Measurements from ENCODE around the gene NALCN.

The NALCN gene

GRCh38 chr13:101408992-101409656 lies 7.2 kb downstream of the NALCN start:
- TF ChIP-seq POLR2AphosphoS5 (IDR thresholded peaks at IDR 0.05; ENCODE audit: low read depth, low read length) (no peak), POLR2A (IDR thresholded peaks at IDR 0.05; ENCODE audit: low read depth, low read length) (no peak), TAF1 (IDR thresholded peaks at IDR 0.05; ENCODE audit: borderline replicate concordance, low read depth, low read length) (no peak)
- FAIRE-seq (no peak), DNase-seq (ENCODE audit: insufficient read length) (no peak)

- DNase-seq (ENCODE audit: insufficient read length) (no peak), FAIRE-seq (no peak)
- TF ChIP-seq TAF1 (IDR thresholded peaks at IDR 0.05; ENCODE audit: borderline replicate concordance, low read depth, low read length) = no peak
- no peak for TF ChIP-seq POLR2A (IDR thresholded peaks at IDR 0.05; ENCODE audit: low read depth, low read length)
- TF ChIP-seq POLR2AphosphoS5 (IDR thresholded peaks at IDR 0.05; ENCODE audit: low read depth, low read length) = no peak
Measured at GRCh38 chr13:101408154-101408553, 8.2 kb downstream of the NALCN start.

GRCh38 chr13:101406791-101407190 lies 9.5 kb downstream of the NALCN start:
- no peak for TF ChIP-seq POLR2AphosphoS5 (IDR thresholded peaks at IDR 0.05; ENCODE audit: low read depth, low read length)
- no peak for TF ChIP-seq TAF1 (IDR thresholded peaks at IDR 0.05; ENCODE audit: borderline replicate concordance, low read depth, low read length)
- no peak for TF ChIP-seq POLR2A (IDR thresholded peaks at IDR 0.05; ENCODE audit: low read depth, low read length)
- FAIRE-seq (no peak), DNase-seq (ENCODE audit: insufficient read length) (no peak)

- no peak for DNase-seq (ENCODE audit: insufficient read length)
- TF ChIP-seq POLR2AphosphoS5 (IDR thresholded peaks at IDR 0.05; ENCODE audit: low read depth, low read length) (no peak), TAF1 (IDR thresholded peaks at IDR 0.05; ENCODE audit: borderline replicate concordance, low read depth, low read length) (no peak), POLR2A (IDR thresholded peaks at IDR 0.05; ENCODE audit: low read depth, low read length) (no peak)
- no peak for FAIRE-seq
Measured at GRCh38 chr13:101401196-101401595, 15.1 kb downstream of the NALCN start.

GRCh38 chr13:101399365-101399764 lies 16.9 kb downstream of the NALCN start:
- FAIRE-seq = no peak
- DNase-seq (ENCODE audit: insufficient read length) = no peak
- TF ChIP-seq POLR2A (IDR thresholded peaks at IDR 0.05; ENCODE audit: low read depth, low read length) = no peak
- no peak for TF ChIP-seq POLR2AphosphoS5 (IDR thresholded peaks at IDR 0.05; ENCODE audit: low read depth, low read length)
- no peak for TF ChIP-seq TAF1 (IDR thresholded peaks at IDR 0.05; ENCODE audit: borderline replicate concordance, low read depth, low read length)

- DNase-seq (ENCODE audit: insufficient read length) (no peak), FAIRE-seq (no peak)
- TF ChIP-seq POLR2AphosphoS5 (IDR thresholded peaks at IDR 0.05; ENCODE audit: low read depth, low read length) (no peak), POLR2A (IDR thresholded peaks at IDR 0.05; ENCODE audit: low read depth, low read length) (no peak)
Measured at GRCh38 chr13:101398920-101399319, 17.4 kb downstream of the NALCN start.

- no peak for FAIRE-seq
- TF ChIP-seq TAF1 (IDR thresholded peaks at IDR 0.05; ENCODE audit: borderline replicate concordance, low read depth, low read length) = no peak
- no peak for TF ChIP-seq POLR2AphosphoS5 (IDR thresholded peaks at IDR 0.05; ENCODE audit: low read depth, low read length)
- TF ChIP-seq POLR2A (IDR thresholded peaks at IDR 0.05; ENCODE audit: low read depth, low read length) = no peak
- DNase-seq (ENCODE audit: insufficient read length) = no peak
Measured at GRCh38 chr13:101398191-101398590, 18.1 kb downstream of the NALCN start.

GRCh38 chr13:101397742-101398141 lies 18.6 kb downstream of the NALCN start:
- FAIRE-seq (no peak), DNase-seq (ENCODE audit: insufficient read length) (no peak)
- TF ChIP-seq TAF1 (IDR thresholded peaks at IDR 0.05; ENCODE audit: borderline replicate concordance, low read depth, low read length) (no peak), POLR2AphosphoS5 (IDR thresholded peaks at IDR 0.05; ENCODE audit: low read depth, low read length) (no peak), POLR2A (IDR thresholded peaks at IDR 0.05; ENCODE audit: low read depth, low read length) (no peak)

- no peak for FAIRE-seq
- no peak for TF ChIP-seq TAF1 (IDR thresholded peaks at IDR 0.05; ENCODE audit: borderline replicate concordance, low read depth, low read length)
- TF ChIP-seq POLR2A (IDR thresholded peaks at IDR 0.05; ENCODE audit: low read depth, low read length) = no peak
- TF ChIP-seq POLR2AphosphoS5 (IDR thresholded peaks at IDR 0.05; ENCODE audit: low read depth, low read length) = no peak
- no peak for DNase-seq (ENCODE audit: insufficient read length)
Measured at GRCh38 chr13:101394605-101395004, 21.7 kb downstream of the NALCN start.

GRCh38 chr13:101393140-101393539 lies 23.2 kb downstream of the NALCN start:
- no peak for TF ChIP-seq POLR2A (IDR thresholded peaks at IDR 0.05; ENCODE audit: low read depth, low read length)
- TF ChIP-seq TAF1 (IDR thresholded peaks at IDR 0.05; ENCODE audit: borderline replicate concordance, low read depth, low read length) = no peak
- no peak for TF ChIP-seq POLR2AphosphoS5 (IDR thresholded peaks at IDR 0.05; ENCODE audit: low read depth, low read length)
- FAIRE-seq (no peak), DNase-seq (ENCODE audit: insufficient read length) (no peak)

- no peak for TF ChIP-seq POLR2AphosphoS5 (IDR thresholded peaks at IDR 0.05; ENCODE audit: low read depth, low read length)
- TF ChIP-seq TAF1 (IDR thresholded peaks at IDR 0.05; ENCODE audit: borderline replicate concordance, low read depth, low read length) = no peak
- no peak for TF ChIP-seq POLR2A (IDR thresholded peaks at IDR 0.05; ENCODE audit: low read depth, low read length)
- DNase-seq (ENCODE audit: insufficient read length) = no peak
- FAIRE-seq = no peak
Measured at GRCh38 chr13:101390461-101390860, 25.8 kb downstream of the NALCN start.

GRCh38 chr13:101384929-101385328 lies 31.4 kb downstream of the NALCN start:
- DNase-seq (ENCODE audit: insufficient read length) (no peak), FAIRE-seq (no peak)
- TF ChIP-seq POLR2AphosphoS5 (IDR thresholded peaks at IDR 0.05; ENCODE audit: low read depth, low read length) (no peak), TAF1 (IDR thresholded peaks at IDR 0.05; ENCODE audit: borderline replicate concordance, low read depth, low read length) (no peak), POLR2A (IDR thresholded peaks at IDR 0.05; ENCODE audit: low read depth, low read length) (no peak)
